Common myeloid progenitor, CD34-positive (primary cell): ENCODE results near the gene BEX4.
A peak's percentile ranks its signal among the peaks of the same experiment; 100 is the strongest.

Experiments used
- CTCF ChIA-PET: fragments of 350-600 bp; sonication (Branson Sonifier 250); formaldehyde crosslinking; loops from one replicate; lab custom pipeline; 2021; ENCODE audit warnings: antibody characterized with exemption; lab: Charles Lee
- POLR2A ChIA-PET: fragments of 350-600 bp; sonication (Branson Sonifier 250); formaldehyde crosslinking; loops from one replicate; lab custom pipeline; 2021; ENCODE audit warnings: antibody characterized with exemption; lab: Charles Lee
- DNase-seq, 3 donors: peaks; one replicate each; pipeline versions ENCODE4 v3.0.0 to v3.0.0-alpha.2; 2013
- H3K27ac ChIP-seq, 2 experiments: 1 replicate in 1 of 2; 2 replicates in 1 of 2; pipeline ENCODE4 v1.7.0; 2013; ENCODE audit warnings: inconsistent platforms in 2 of 2, low read length in 2 of 2, mild to moderate bottlenecking in 2 of 2, low read depth in 1 of 2, moderate library complexity in 1 of 2; ENCODE audit not compliant: severe bottlenecking in 2 of 2, insufficient read depth in 1 of 2, poor library complexity in 1 of 2
- H3K27me3 ChIP-seq, 5 experiments: replicated peaks in 2 of 5; 1 replicate in 3 of 5; 2 replicates in 2 of 5; pipeline versions ENCODE4 v1.6.1 to v1.7.0; 2013; ENCODE audit warnings: low read length in 4 of 5, mild to moderate bottlenecking in 2 of 5, moderate library complexity in 2 of 5, inconsistent platforms in 1 of 5; ENCODE audit not compliant: insufficient read depth in 5 of 5, control insufficient read depth in 4 of 5
- H3K36me3 ChIP-seq, 4 experiments: 1 replicate in 2 of 4; 2 replicates in 2 of 4; pipeline versions ENCODE4 v1.6.1 to v1.7.0; 2013; ENCODE audit warnings: low read length in 3 of 4, control low read depth in 1 of 4, mild to moderate bottlenecking in 1 of 4; ENCODE audit not compliant: control insufficient read depth in 4 of 4, insufficient read depth in 4 of 4
- H3K4me1 ChIP-seq, 4 experiments: 1 replicate in 3 of 4; 2 replicates in 1 of 4; pipeline versions ENCODE4 v1.6.1 to v1.7.1; 2013; ENCODE audit warnings: low read length in 3 of 4, mild to moderate bottlenecking in 3 of 4, control low read depth in 1 of 4, inconsistent platforms in 1 of 4, moderate library complexity in 1 of 4; ENCODE audit not compliant: control insufficient read depth in 4 of 4, insufficient read depth in 4 of 4; ENCODE audit errors: control extremely low read depth in 1 of 4
- H3K4me3 ChIP-seq, 7 experiments: 1 replicate in 4 of 7; 2 replicates in 3 of 7; pipeline versions ENCODE4 v1.5.1 to v1.7.0; 2013; ENCODE audit warnings: mild to moderate bottlenecking in 7 of 7, low read length in 6 of 7, moderate library complexity in 6 of 7, inconsistent platforms in 2 of 7, low read depth in 2 of 7, control low read depth in 1 of 7; ENCODE audit not compliant: insufficient read depth in 4 of 7, control insufficient read depth in 1 of 7; ENCODE audit errors: extremely low read depth in 1 of 7
- H3K9me3 ChIP-seq, 5 experiments: 1 replicate in 4 of 5; 2 replicates in 1 of 5; pipeline versions ENCODE4 v1.6.1 to v1.7.1; 2013; ENCODE audit warnings: low read length in 4 of 5, mild to moderate bottlenecking in 2 of 5, inconsistent platforms in 1 of 5, low read depth in 1 of 5, moderate library complexity in 1 of 5; ENCODE audit not compliant: control insufficient read depth in 4 of 5, insufficient read depth in 2 of 5; ENCODE audit errors: control extremely low read depth in 1 of 5
- WGBS: methylation state at CpG from one replicate; pipeline ENCODE4 v1.1.5; 2013; ENCODE audit not compliant: insufficient coverage; 5-methylcytosine and 5-hydroxymethylcytosine counted together

The BEX4 gene

DNA sequence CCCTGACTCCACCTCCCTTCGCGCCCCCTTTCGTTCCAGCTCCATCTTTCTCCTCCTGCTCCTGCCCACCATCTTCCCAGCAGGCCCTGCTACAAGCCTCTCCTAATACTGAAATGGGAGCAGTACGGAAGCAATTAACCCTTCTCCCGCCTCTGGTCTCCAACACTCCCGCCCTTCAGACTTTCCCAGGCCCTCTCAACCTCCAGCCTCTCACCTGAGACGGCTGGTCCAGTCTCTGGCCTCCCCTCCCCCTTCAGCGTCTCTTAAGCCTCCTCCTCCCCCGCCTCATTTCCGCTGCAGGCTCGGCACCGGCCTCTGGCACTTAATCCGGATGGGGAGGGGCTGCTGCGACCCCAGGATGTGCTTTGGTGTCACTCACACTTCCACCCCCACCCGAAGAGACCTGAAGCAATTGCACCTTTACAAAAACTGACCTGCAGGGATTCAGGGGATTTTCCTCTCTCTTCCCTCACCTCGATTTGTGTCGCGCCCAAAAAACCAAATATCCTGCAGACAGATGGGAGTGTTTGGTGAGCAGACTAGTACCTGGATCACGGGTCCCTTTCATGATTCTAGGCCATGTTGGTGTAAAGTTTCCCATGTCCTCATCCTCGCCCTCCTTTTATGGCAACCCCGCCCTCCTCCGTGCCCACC lies 39.4 kb downstream of the BEX4 start:
- CTCF ChIA-PET, result interaction anchor here (0.7 to 1.0 kb wide), 2 partner anchors 13 to 122 kb away, joined by 3 read pairs; partner anchors contain the start of gene BEX3
- Histone ChIP-seq H3K9me3 (no peaks in the 10 kb centered on the region), H3K36me3 (peaks cover 0 to 7% (median 2%) of the 10 kb centered on the region in 4 experiments), H3K27ac (peak overlapping the region; percentile 61 to 86), H3K4me3 (peak overlapping the region; percentile 58 to 95 (median 77)), H3K27me3 (peaks cover 0 to 17% (median 0%) of the 10 kb centered on the region in 5 experiments), H3K4me1 (peaks cover 2 to 17% (median 8%) of the 10 kb centered on the region in 4 experiments)
- POLR2A ChIA-PET, result no interaction called here
- DNase-seq, result peak; percentile 11 to 40 (median 34)
- WGBS, result 25% methylated on average over 15 of the region's 22 CpGs

DNA sequence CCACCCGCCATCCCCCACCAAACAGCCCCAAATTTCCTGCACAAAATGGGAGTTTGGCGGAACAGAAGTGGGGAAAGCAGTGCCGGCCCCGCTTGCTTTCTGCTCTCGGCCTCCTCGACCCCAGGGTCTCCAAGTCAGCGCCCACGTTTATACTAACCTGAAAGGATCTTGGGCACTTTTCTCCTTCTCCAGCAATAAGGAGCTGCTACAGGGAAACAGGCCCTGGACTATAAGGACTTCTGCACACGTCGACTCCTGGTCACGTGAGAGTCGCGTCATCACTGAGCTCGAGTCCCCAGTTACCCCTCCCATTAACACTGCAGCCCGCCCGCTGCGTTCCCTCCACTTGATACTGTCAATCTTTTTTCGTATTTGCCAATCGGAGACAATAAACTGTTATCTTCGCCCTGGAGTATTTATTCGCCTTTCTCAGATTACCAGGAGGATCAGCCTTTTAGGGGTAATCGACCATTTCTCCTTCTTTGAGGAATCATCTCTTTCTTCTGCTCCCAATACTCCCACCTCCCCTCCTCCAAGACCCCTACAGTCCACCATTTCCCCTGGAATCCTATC lies 40.1 kb downstream of the BEX4 start, which contains the start of gene TCEAL8:
Gene TCEAL8 (minus strand): TSS at position 235 of the 573 bp plus-strand sequence. CDS start 1,176 bp downstream, outside the sequence.
- 34% methylated on average over 22 of the region's 22 CpGs for WGBS
- DNase-seq, result peak; percentile 74 to 85 (median 80)
- CTCF ChIA-PET, result interaction anchor here (0.7 kb wide), 1 partner anchor 121 kb away, joined by 3 read pairs; the partner anchor contains the start of gene BEX3
- Histone ChIP-seq H3K27me3 (peaks cover 0 to 17% (median 0%) of the 10 kb centered on the region in 5 experiments), H3K27ac (peak within 1 kb of the TSS; percentile 61 to 86), H3K4me1 (peaks cover 2 to 17% (median 8%) of the 10 kb centered on the region in 4 experiments), H3K4me3 (peak within 1 kb of the TSS; percentile 58 to 95 (median 77)), H3K9me3 (no peaks in the 10 kb centered on the region), H3K36me3 (peaks cover 0 to 7% (median 2%) of the 10 kb centered on the region in 4 experiments)
- POLR2A ChIA-PET, result no interaction called here

DNA sequence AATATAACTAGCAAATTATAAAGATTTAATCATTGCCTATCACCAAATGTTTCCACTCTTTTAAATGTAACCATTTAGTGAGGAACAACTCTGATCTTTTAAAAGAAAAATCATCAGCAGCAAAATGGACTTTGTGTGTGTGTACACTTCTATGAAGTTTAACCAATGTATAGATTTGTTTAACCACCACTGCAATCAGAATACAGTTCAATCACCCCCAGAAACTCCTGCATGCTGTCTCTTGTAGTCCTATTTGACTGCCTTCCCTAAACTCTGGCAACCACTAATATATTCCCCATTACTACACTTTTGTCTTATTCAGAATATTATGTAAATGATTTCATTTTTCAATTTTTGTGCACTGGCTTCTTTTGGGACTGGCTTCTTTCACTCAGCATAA lies 41.7 kb downstream of the BEX4 start:
- peaks cover 2 to 17% (median 8%) of the 10 kb centered on the region in 4 experiments for H3K4me1 ChIP-seq
- H3K27ac ChIP-seq, result no peak overlapping the region
- H3K4me3 ChIP-seq, result no peak overlapping the region
- ChIA-PET CTCF (no interaction called here), POLR2A (no interaction called here)
- H3K27me3 ChIP-seq, result peaks cover 0 to 17% (median 0%) of the 10 kb centered on the region in 5 experiments
- no peak for DNase-seq
- H3K36me3 ChIP-seq, result peaks cover 0 to 7% (median 2%) of the 10 kb centered on the region in 4 experiments
- H3K9me3 ChIP-seq, result no peaks in the 10 kb centered on the region

DNA sequence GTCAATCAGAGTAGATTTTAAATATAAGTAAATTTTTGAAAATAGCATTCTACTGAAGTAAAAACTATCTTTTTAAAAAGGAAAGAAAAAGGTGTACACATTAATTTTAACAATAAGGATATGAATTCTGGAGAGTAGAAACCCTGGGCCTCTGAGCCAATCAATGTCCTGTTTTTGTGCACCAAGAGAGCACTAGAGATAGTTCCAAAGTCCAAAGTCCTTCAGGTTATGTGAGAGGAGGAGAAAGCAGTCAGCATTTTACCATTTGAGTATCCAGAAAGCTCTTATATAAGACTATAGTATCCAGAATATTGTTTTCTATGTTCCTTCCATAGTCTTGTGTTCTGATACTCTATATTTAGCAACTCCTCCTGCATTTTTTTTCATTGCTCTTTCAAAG lies 43.4 kb downstream of the BEX4 start:
- ChIA-PET CTCF (no interaction called here), POLR2A (interaction anchor here (1.0 kb wide), 1 partner anchor 8 kb away, joined by 4 read pairs; no protein-coding TSS in a partner anchor)
- no peak for DNase-seq
- no peak overlapping the region for H3K4me3 ChIP-seq
- H3K27me3 ChIP-seq, result peaks cover 0 to 9% (median 0%) of the 10 kb centered on the region in 5 experiments
- no peak overlapping the region for H3K27ac ChIP-seq
- H3K36me3 ChIP-seq, result no peaks in the 10 kb centered on the region
- H3K9me3 ChIP-seq, result peaks cover 0 to 2% (median 0%) of the 10 kb centered on the region in 5 experiments
- H3K4me1 ChIP-seq, result peaks cover 2 to 17% (median 8%) of the 10 kb centered on the region in 4 experiments
